H9 (cell line): ENCODE data around the gene MAPK8. TPM values are rescaled to one million over a fixed set of nuclear protein-coding genes. Genes with fewer than 3 reads are reported as not detected.

Experiments
- DNase-seq: peaks from one replicate; pipeline ENCODE4 v3.0.0-alpha.2; 2017
- H2AFZ ChIP-seq: one replicate; pipeline ENCODE4 v1.6.1; 2013; ENCODE audit warnings: mild to moderate bottlenecking, low read length, control low read depth, moderate library complexity
- H2AK5ac ChIP-seq: 2 replicates; pipeline ENCODE4 v1.6.1; 2013; ENCODE audit warnings: low read length, control low read depth, mixed read lengths; ENCODE audit not compliant: insufficient read length
- H2BK120ac ChIP-seq: one replicate; pipeline ENCODE4 v1.6.1; 2013; ENCODE audit warnings: low read depth, mild to moderate bottlenecking, low read length, control low read depth, inconsistent platforms; ENCODE audit not compliant: poor library complexity, severe bottlenecking
- H2BK12ac ChIP-seq: 2 replicates; pipeline ENCODE4 v1.6.1; 2013; ENCODE audit warnings: low read length, control low read depth, mixed read lengths, low read depth; ENCODE audit not compliant: insufficient read length
- H2BK15ac ChIP-seq: 2 replicates; pipeline ENCODE4 v1.6.1; 2013; ENCODE audit warnings: low read depth, low read length, control low read depth
- H2BK20ac ChIP-seq: one replicate; pipeline ENCODE4 v1.6.1; 2013; ENCODE audit warnings: low read depth, mild to moderate bottlenecking, low read length, control low read depth, inconsistent platforms; ENCODE audit not compliant: poor library complexity, severe bottlenecking
- H2BK5ac ChIP-seq: 2 replicates; pipeline ENCODE4 v1.6.1; 2013; ENCODE audit warnings: low read length, control low read depth, mixed read lengths; ENCODE audit not compliant: insufficient read length
- H3K14ac ChIP-seq: 2 replicates; pipeline ENCODE4 v1.6.1; 2013; ENCODE audit warnings: low read length, control low read depth; ENCODE audit not compliant: insufficient read depth
- H3K18ac ChIP-seq: 2 replicates; pipeline ENCODE4 v1.6.1; 2013; ENCODE audit warnings: low read depth, mild to moderate bottlenecking, mixed read lengths, low read length, control low read depth; ENCODE audit not compliant: insufficient read length
- H3K23ac ChIP-seq: 2 replicates; pipeline ENCODE4 v1.6.1; 2013; ENCODE audit warnings: low read length, control low read depth, mixed read lengths, low read depth; ENCODE audit not compliant: insufficient read length
- H3K23me2 ChIP-seq: 2 replicates; pipeline ENCODE4 v1.6.1; 2013; ENCODE audit warnings: low read depth, mild to moderate bottlenecking, mixed read lengths, low read length, control low read depth; ENCODE audit not compliant: insufficient read length, poor library complexity, severe bottlenecking
- H3K27ac ChIP-seq: 2 replicates; pipeline ENCODE4 v1.5.1; 2013; ENCODE audit warnings: low read length, control low read depth, mixed read lengths, low read depth; ENCODE audit not compliant: insufficient read length
- H3K27me3 ChIP-seq: 2 replicates; pipeline ENCODE4 v1.6.1; 2013; ENCODE audit warnings: low read length, control low read depth, inconsistent platforms; ENCODE audit not compliant: insufficient read depth
- H3K4ac ChIP-seq: 2 replicates; pipeline ENCODE4 v1.6.1; 2013; ENCODE audit warnings: low read depth, mild to moderate bottlenecking, control low read depth, inconsistent platforms, low read length, moderate library complexity
- H3K4me1 ChIP-seq: 2 replicates; pipeline ENCODE4 v1.6.1; 2013; ENCODE audit warnings: low read length, control low read depth, inconsistent platforms; ENCODE audit not compliant: insufficient read depth
- H3K4me2 ChIP-seq: 2 replicates; pipeline ENCODE4 v1.6.1; 2013; ENCODE audit warnings: low read length, control low read depth, mixed read lengths; ENCODE audit not compliant: insufficient read length, insufficient read depth
- H3K56ac ChIP-seq: 2 replicates; pipeline ENCODE4 v1.6.1; 2013; ENCODE audit warnings: low read depth, mild to moderate bottlenecking, mixed read lengths, low read length, control low read depth; ENCODE audit not compliant: insufficient read length
- H3K79me1 ChIP-seq: 2 replicates; pipeline ENCODE4 v1.6.1; 2013; ENCODE audit warnings: low read depth, mild to moderate bottlenecking, moderate library complexity, low read length, control low read depth, inconsistent platforms; ENCODE audit not compliant: insufficient read depth, poor library complexity, severe bottlenecking
- H3K79me2 ChIP-seq: 2 replicates; pipeline ENCODE4 v1.6.1; 2013; ENCODE audit warnings: low read length, control low read depth, inconsistent platforms; ENCODE audit not compliant: insufficient read depth
- H3K9ac ChIP-seq: 2 replicates; pipeline ENCODE4 v1.6.1; 2013; ENCODE audit warnings: low read length, control low read depth, mixed read lengths; ENCODE audit not compliant: insufficient read length; ENCODE audit errors: extremely low read depth
- H3K9me3 ChIP-seq: one replicate; pipeline ENCODE4 v1.6.1; 2013; ENCODE audit warnings: low read depth, low read length, inconsistent platforms; ENCODE audit not compliant: control insufficient read depth
- H3T11ph ChIP-seq: one replicate; pipeline ENCODE4 v1.6.1; 2013; ENCODE audit warnings: mild to moderate bottlenecking, low read length, control low read depth, inconsistent platforms
- H4K20me1 ChIP-seq: one replicate; pipeline ENCODE4 v1.6.1; 2013; ENCODE audit not compliant: control insufficient read depth, insufficient read length, insufficient read depth
- H4K5ac ChIP-seq: 2 replicates; pipeline ENCODE4 v1.6.1; 2013; ENCODE audit warnings: low read depth, mild to moderate bottlenecking, mixed read lengths, low read length, control low read depth; ENCODE audit not compliant: insufficient read length
- H4K8ac ChIP-seq: replicated peaks from 2 replicates; pipeline ENCODE4 v1.6.1; 2013; ENCODE audit warnings: low read length, control low read depth, mixed read lengths, low read depth; ENCODE audit not compliant: insufficient read length
- H4K91ac ChIP-seq: 2 replicates; pipeline ENCODE4 v1.6.1; 2013; ENCODE audit warnings: low read depth, mild to moderate bottlenecking, moderate library complexity, mixed read lengths, low read length, control low read depth; ENCODE audit not compliant: insufficient read length
- H3K27ac Mint-ChIP-seq, 3 experiments: 2 replicates in 2 of 3; 3 replicates in 1 of 3; pipeline ENCODE4 v1.8.0; 2020 to 2021; ENCODE audit warnings: mixed read lengths in 3 of 3, mild to moderate bottlenecking in 1 of 3, moderate library complexity in 1 of 3
- H3K27me3 Mint-ChIP-seq: 2 replicates; pipeline ENCODE4 v1.8.0; 2021; ENCODE audit warnings: low read depth, mild to moderate bottlenecking, moderate library complexity, mixed read lengths
- H3K36me3 Mint-ChIP-seq, 3 experiments: 2 replicates in 2 of 3; 3 replicates in 1 of 3; pipeline ENCODE4 v1.8.0; 2020 to 2021; ENCODE audit warnings: low read depth in 3 of 3, mixed read lengths in 3 of 3; ENCODE audit not compliant: insufficient read depth in 1 of 3
- H3K4me1 Mint-ChIP-seq, 2 experiments: 2 replicates each; pipeline ENCODE4 v1.8.0; 2020; ENCODE audit warnings: mixed read lengths in 2 of 2
- H3K4me3 Mint-ChIP-seq, 2 experiments: 2 replicates in 1 of 2; 3 replicates in 1 of 2; pipeline ENCODE4 v1.8.0; 2020 to 2021; ENCODE audit warnings: mild to moderate bottlenecking in 2 of 2, mixed read lengths in 2 of 2, moderate library complexity in 1 of 2
- H3K9me3 Mint-ChIP-seq, 2 experiments: 2 replicates in 1 of 2; 3 replicates in 1 of 2; pipeline ENCODE4 v1.8.0; 2020; ENCODE audit warnings: mild to moderate bottlenecking in 2 of 2, mixed read lengths in 2 of 2, moderate library complexity in 1 of 2
- WGBS: extraction: QIAGEN DNeasy Blood & Tissue Kit; methylation state at CpG from one replicate; pipeline ENCODE4 v1.1.7; 2013; ENCODE audit warnings: missing lambda C conversion rate, low lambda C conversion rate, mixed read lengths; ENCODE audit not compliant: insufficient read length; ENCODE audit errors: extremely low coverage; 5-methylcytosine and 5-hydroxymethylcytosine counted together
- total RNA-seq: library from RNA; stranded (reverse); gene quantifications from 2 replicates; pipeline ENCODE4 v1.2.1, GENCODE V29; 2021
- TF ChIP-seq, protein P1 (sequence below): fragments of 200-600 bp; sonication (generic); conservative IDR thresholded peaks from 3 replicates; pipeline ENCODE4 v1.8.0; 2021; ENCODE audit warnings: antibody characterized with exemption, mild to moderate bottlenecking

The MAPK8 gene
- total RNA-seq, 1 experiment from 2014 or later: 52.0 TPM

GRCh38 chr10:48335788-48336187 is 29.3 kb downstream of the MAPK8 start:
- no peak overlapping the region for H3K27ac ChIP-seq
- no peaks in the 10 kb centered on the region for H3K27me3 Mint-ChIP-seq
- H4K8ac ChIP-seq: no peak overlapping the region
- H3K9me3 ChIP-seq: peaks cover 18% of the 10 kb centered on the region
- H3K27me3 ChIP-seq: no peaks in the 10 kb centered on the region
- peaks cover 27 to 28% (median 28%) of the 10 kb centered on the region in 3 experiments for H3K36me3 Mint-ChIP-seq
- no peak overlapping the region for H3K14ac ChIP-seq
- no peak overlapping the region for H2BK12ac ChIP-seq
- no peak overlapping the region for H4K5ac ChIP-seq
- no peak overlapping the region for H2AFZ ChIP-seq
- peaks cover 3% of the 10 kb centered on the region; the same call in 1 of the 2 replicates for H3K79me2 ChIP-seq
- no peak overlapping the region for H3K4me2 ChIP-seq
- no peak overlapping the region for H3K9ac ChIP-seq
- TF ChIP-seq, protein P1, sequence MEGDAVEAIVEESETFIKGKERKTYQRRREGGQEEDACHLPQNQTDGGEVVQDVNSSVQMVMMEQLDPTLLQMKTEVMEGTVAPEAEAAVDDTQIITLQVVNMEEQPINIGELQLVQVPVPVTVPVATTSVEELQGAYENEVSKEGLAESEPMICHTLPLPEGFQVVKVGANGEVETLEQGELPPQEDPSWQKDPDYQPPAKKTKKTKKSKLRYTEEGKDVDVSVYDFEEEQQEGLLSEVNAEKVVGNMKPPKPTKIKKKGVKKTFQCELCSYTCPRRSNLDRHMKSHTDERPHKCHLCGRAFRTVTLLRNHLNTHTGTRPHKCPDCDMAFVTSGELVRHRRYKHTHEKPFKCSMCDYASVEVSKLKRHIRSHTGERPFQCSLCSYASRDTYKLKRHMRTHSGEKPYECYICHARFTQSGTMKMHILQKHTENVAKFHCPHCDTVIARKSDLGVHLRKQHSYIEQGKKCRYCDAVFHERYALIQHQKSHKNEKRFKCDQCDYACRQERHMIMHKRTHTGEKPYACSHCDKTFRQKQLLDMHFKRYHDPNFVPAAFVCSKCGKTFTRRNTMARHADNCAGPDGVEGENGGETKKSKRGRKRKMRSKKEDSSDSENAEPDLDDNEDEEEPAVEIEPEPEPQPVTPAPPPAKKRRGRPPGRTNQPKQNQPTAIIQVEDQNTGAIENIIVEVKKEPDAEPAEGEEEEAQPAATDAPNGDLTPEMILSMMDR: no peak
- H3K56ac ChIP-seq: no peak overlapping the region
- no peak overlapping the region for H3K4me3 Mint-ChIP-seq
- H3K27ac Mint-ChIP-seq: no peak overlapping the region
- no peak for DNase-seq
- no peak overlapping the region for H2BK15ac ChIP-seq
- no CpG with 5 or more reads among the region's 2 CpGs for WGBS
- no peak overlapping the region for H3K18ac ChIP-seq
- 0 out of 4 replicates have a peak, but pooled peaks cover 0 to 2% of the 10 kb centered on the region in 2 experiments for H3K4me1 Mint-ChIP-seq
- H3K4me1 ChIP-seq: no peaks in the 10 kb centered on the region
- H3K9me3 Mint-ChIP-seq: peaks cover 16 to 22% of the 10 kb centered on the region in 2 experiments
- no peak overlapping the region for H3K23ac ChIP-seq
- H3T11ph ChIP-seq: no peak overlapping the region
- no peak overlapping the region for H4K91ac ChIP-seq
- no peak overlapping the region for H2BK120ac ChIP-seq
- H2AK5ac ChIP-seq: no peak overlapping the region
- no peak overlapping the region for H3K4ac ChIP-seq
- H3K79me1 ChIP-seq: peaks cover 13% of the 10 kb centered on the region
- H2BK20ac ChIP-seq: no peak overlapping the region
- no peaks in the 10 kb centered on the region for H4K20me1 ChIP-seq
- no peak overlapping the region for H2BK5ac ChIP-seq
- no peaks in the 10 kb centered on the region for H3K23me2 ChIP-seq
